Limb (tissue), 2 donors: ENCODE data around the gene ADAR.

Experiments
- DNase-seq, 2 donors: peaks; one replicate each; pipeline ENCODE4 v3.0.0-alpha.2; 2016; ENCODE audit errors: extremely low spot score in 2 of 2

The ADAR gene

GRCh38 chr1:154533952-154534844 lies 73.8 kb downstream of the ADAR start:
- no peak for DNase-seq
